Activated T-helper 1 cell treated with anti-CD3 and anti-CD28 coated beads, Interleukin-12 subunit alpha, Interleukin-12 subunit beta, Interleukin-2, Interleukin-4 antibody, amounts not matched to agents 30 ng/mL and 10 ng/mL and 1 ng/mL, durations not matched to agents 14 hours and 24 hours and 36 hours (primary cell): ENCODE data around the gene AWAT1. TPM values are rescaled to one million over a fixed set of nuclear protein-coding genes. Genes with fewer than 3 reads are reported as not detected.
"Not testable (repeated sequence)": the region's sequence is repeated elsewhere in the genome, so short reads cannot be mapped to it uniquely, and the experiment has no call there.

ENCODE experiments used
- DNase-seq: peaks from one replicate; pipeline ENCODE4 v3.0.0; 2021; ENCODE audit warnings: low spot score
- H3K27ac Mint-ChIP-seq: one replicate; pipeline ENCODE4 v1.8.0; 2021; ENCODE audit warnings: mild to moderate bottlenecking, mixed read lengths
- H3K27me3 Mint-ChIP-seq: one replicate; pipeline ENCODE4 v1.8.0; 2022; ENCODE audit warnings: mild to moderate bottlenecking, moderate library complexity, mixed read lengths; ENCODE audit not compliant: insufficient read depth
- H3K36me3 Mint-ChIP-seq: one replicate; pipeline ENCODE4 v1.8.0; 2021; ENCODE audit warnings: low read depth, mixed read lengths
- H3K4me1 Mint-ChIP-seq: one replicate; pipeline ENCODE4 v1.8.0; 2021; ENCODE audit warnings: low read depth, mixed read lengths
- H3K4me3 Mint-ChIP-seq: one replicate; pipeline ENCODE4 v1.8.0; 2021; ENCODE audit warnings: mild to moderate bottlenecking, moderate library complexity, mixed read lengths
- H3K9me3 Mint-ChIP-seq: one replicate; pipeline ENCODE4 v1.8.0; 2021; ENCODE audit warnings: mixed read lengths
- intact Hi-C: fragments of 100-400 bp; cut with micrococcal nuclease; formaldehyde crosslinking; loops from one replicate; pipeline ENCODE4 v1.15.1; 2024
- total RNA-seq: library from RNA; stranded (reverse); gene quantifications from 2 replicates; pipeline ENCODE4 v1.2.3, GENCODE V29; 2022

AWAT1 gene
- total RNA-seq: not detected in 2 replicates

DNA sequence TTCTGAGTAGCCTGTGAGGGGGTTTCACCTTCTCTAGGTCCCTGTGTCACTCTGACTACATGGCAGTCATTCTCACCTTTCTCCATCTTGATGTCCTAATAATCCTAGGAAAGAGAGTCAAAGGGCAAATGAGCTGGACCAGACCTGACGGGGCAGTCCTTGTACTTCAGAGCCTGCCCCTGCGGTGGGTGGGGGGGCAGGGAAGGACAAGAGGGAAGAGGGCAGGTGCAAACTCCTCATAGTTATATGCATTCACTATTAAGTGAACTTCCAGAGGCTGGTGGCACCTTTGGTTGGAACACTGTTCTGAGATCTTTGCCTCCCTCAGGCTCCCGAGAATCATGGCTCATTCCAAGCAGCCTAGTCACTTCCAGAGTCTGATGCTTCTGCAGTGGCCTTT is at the start of gene AWAT1:
Gene AWAT1 (plus strand): TSS at position 301 of the 400 bp plus-strand sequence. CDS start 41 bp downstream, at position 342.
- Mint-ChIP-seq H3K4me1 (peaks cover 13% of the 10 kb centered on the region), H3K4me3 (no peak within 1 kb of the TSS), H3K36me3 (no peaks in the 10 kb centered on the region), H3K27ac (no peak within 1 kb of the TSS), H3K27me3 (peaks cover 1% of the 10 kb centered on the region), H3K9me3 (no peaks in the 10 kb centered on the region)
- intact Hi-C loops: no loop called here
- no peak for DNase-seq

DNA sequence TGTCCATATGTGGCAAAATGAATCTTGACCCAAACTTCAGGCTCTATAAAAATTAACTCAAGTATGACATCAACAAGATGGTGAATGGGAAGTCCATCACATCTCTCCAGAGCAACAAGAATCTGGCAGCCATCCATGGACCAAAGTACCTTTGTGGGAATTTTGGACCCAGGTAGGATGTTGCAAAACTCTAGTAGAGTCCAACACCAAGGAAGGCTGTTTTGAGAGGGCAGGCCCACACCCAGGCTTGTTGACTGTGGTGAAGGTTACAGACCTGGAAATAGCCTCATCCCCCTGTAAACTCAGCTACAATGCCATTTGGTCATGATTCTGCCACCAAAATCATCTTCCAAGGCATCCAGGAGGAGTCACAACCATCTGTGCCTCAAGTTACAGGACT is 44.2 kb upstream of the AWAT1 start:
- Mint-ChIP-seq H3K27ac (no peak overlapping the region), H3K36me3 (no peaks in the 10 kb centered on the region), H3K9me3 (no peaks in the 10 kb centered on the region), H3K4me1 (no peaks in the 10 kb centered on the region), H3K4me3 (no peak overlapping the region), H3K27me3 (peaks cover 3% of the 10 kb centered on the region)
- DNase-seq: no peak
- intact Hi-C loops: no loop called here

DNA sequence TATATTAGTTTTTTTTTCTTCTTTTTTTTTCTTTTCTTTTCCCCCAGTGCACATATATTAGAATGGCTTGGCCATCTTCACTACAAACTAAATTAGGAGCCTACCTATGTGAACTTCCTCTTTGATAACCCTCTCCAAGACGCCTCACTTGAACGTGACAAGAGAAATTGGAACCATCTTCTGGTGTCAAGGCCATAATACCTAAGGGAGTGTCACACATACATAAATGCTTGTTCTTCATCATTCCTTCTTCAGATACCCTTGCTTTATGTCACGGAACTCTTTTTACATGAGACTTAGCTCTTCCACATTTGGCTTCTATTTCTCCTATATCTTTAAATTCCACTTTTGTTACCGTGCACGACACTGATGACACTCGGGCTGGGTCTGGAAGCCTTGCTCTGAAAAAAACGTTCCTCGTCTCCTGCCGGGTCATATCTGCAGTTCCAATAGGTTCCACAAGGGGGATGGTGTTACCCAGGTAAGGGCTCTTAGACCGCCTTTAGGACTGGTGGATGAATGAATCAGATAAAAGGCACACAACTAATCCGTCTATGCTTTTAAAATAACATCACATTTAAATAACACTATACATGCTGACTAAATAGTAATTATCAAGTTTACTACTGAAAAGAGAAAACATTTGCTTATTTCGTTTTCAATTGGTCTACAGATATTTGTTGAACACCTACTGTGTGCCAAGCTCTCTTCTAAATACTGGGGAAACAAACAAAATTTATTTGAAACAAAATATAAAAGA is 37.3 kb upstream of the AWAT1 start:
- peaks cover 4% of the 10 kb centered on the region for H3K27me3 Mint-ChIP-seq

DNA sequence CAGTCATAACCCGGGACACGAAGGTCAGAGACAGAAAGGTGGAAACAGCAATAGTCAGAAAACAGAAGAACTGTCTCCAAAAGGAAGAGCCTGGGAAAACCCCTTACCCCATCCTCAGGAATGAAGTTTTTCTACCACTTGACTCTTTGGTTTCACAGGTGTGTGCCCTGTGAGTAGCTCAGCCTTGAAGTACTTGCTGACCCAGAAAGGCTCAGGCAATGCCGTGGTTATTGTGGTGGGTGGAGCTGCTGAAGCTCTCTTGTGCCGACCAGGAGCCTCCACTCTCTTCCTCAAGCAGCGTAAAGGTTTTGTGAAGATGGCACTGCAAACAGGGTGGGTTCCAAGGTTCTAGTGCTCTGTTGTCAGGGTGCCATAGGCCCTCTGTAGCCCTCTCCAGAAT is 32.7 kb upstream of the AWAT1 start:
- Mint-ChIP-seq H3K27ac (no peak overlapping the region), H3K9me3 (no peaks in the 10 kb centered on the region), H3K4me3 (no peak overlapping the region), H3K36me3 (no peaks in the 10 kb centered on the region), H3K27me3 (peaks cover 2% of the 10 kb centered on the region), H3K4me1 (peaks cover 6% of the 10 kb centered on the region)
- intact Hi-C loops: no loop called here
- DNase-seq: no peak

More for the DNA sequence above, 37.3 kb upstream of the AWAT1 start:
- Mint-ChIP-seq H3K9me3 (no peaks in the 10 kb centered on the region), H3K27ac (no peak overlapping the region), H3K4me1 (peaks cover 6% of the 10 kb centered on the region), H3K4me3 (no peak overlapping the region), H3K36me3 (no peaks in the 10 kb centered on the region)
- intact Hi-C loops: loop anchor here (1.0 kb wide), 2 partner anchors 66 to 237 kb away; no protein-coding TSS in a partner anchor
- DNase-seq: peak; percentile 43

DNA sequence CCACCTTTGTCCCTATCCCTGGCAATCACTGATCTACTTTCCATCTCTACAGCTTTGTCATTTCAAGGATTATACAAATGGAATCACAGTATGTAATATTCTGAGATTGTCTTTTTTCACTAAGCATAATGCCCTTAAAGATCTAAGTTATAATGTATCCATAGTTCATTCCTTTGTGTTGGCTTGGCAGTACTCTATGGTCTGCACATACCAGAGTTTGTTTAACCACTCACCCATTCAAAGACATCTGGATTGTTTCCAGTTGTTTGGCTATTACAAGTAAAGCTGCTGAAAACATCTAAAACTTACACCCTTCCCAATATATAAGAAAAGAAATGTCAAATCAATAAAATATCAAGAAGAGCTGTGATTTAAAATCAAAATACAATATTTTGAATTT is 26.0 kb upstream of the AWAT1 start:
- H3K36me3 Mint-ChIP-seq: no peaks in the 10 kb centered on the region
- no peak for DNase-seq
- intact Hi-C loops: no loop called here
- H3K4me3 Mint-ChIP-seq: no peak overlapping the region
- no peaks in the 10 kb centered on the region for H3K9me3 Mint-ChIP-seq
- peaks cover 2% of the 10 kb centered on the region for H3K27me3 Mint-ChIP-seq
- no peaks in the 10 kb centered on the region for H3K4me1 Mint-ChIP-seq
- no peak overlapping the region for H3K27ac Mint-ChIP-seq

DNA sequence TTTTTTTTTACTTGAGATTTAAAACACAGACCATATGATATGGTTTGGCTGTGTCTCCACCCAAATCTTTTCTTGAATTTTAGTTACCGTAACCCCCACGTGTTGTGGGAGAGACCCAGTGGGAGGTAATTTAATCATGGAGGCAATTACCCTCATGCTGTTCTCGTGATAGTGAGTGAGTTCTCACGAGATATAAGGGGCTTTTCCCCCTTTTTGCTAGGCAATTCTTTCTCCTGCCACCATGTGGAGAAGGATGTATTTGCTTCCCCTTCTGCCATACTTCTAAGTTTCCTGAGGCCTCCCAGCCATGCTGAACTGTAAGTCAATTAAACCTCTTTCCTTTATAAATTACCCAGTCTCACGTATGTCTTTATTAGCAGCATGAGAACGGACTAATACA is 24.9 kb upstream of the AWAT1 start:
- DNase-seq, H3K27me3 Mint-ChIP-seq, intact Hi-C loops, H3K4me1 Mint-ChIP-seq, H3K9me3 Mint-ChIP-seq, H3K27ac Mint-ChIP-seq, H3K36me3 Mint-ChIP-seq, H3K4me3 Mint-ChIP-seq: not testable (repeated sequence)

DNA sequence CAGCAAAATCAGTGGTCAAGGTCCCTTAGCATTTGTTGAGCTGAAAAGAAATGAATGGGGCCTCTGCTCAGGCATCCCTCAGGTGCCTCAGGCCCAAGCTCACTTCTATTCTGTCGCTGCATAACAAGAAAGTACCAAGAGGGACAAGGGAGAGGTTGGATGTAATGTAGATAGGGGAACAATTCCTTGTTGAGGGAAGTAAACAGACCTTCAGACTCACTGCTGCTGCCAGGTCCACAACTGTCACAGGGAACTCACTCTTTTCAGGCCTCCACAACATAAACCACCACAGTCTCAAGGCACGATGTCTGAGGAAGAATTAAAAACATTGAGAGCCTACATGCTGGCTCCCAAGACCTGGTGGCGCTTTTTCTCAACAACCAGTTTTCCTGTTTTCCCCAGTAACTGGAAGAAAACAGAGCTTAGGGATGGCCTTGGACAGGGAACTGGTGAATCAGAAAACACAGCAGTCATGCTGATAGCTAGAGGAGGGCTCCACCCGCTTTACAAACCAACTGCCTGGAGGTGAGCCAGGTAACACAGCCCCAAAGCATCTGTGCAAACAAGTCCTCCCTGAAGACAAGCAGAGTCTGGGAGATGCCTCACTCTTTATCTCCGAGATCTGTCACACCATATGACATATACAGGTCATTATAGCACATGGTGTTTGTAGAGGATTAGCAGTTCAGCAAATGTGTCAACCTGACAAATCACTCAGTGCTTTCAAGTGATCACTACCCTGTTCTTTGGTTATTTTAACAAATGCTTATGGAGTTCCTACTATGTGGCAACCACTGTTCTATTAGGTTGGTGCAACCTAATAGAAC is 14.3 kb upstream of the AWAT1 start:
- Mint-ChIP-seq H3K36me3 (no peaks in the 10 kb centered on the region), H3K27ac (no peak overlapping the region), H3K27me3 (peaks cover 4% of the 10 kb centered on the region)

DNA sequence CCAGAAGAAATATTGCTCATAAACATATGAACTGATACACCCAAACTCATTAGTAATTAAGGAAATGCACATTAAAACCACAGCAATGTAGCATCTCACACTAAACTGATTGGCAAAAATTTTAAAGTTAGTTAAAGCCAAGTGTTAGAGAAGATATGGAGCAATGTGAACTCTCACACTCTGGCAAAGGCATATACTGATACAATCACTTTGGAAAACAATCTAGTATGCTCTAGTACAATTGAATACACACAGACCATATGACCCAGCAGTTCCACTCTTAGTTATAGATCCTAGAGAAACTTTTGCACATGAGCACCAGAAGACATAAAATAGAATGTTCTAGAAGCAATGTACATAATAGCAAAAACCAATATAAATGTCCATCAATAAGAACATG is 8.4 kb upstream of the AWAT1 start:
- H3K4me3 Mint-ChIP-seq: no peak overlapping the region
- intact Hi-C loops: no loop called here
- H3K27me3 Mint-ChIP-seq: peaks cover 2% of the 10 kb centered on the region
- no peak overlapping the region for H3K27ac Mint-ChIP-seq
- H3K36me3 Mint-ChIP-seq: no peaks in the 10 kb centered on the region
- no peak for DNase-seq
- H3K9me3 Mint-ChIP-seq: no peaks in the 10 kb centered on the region
- no peaks in the 10 kb centered on the region for H3K4me1 Mint-ChIP-seq

More for the DNA sequence above, 14.3 kb upstream of the AWAT1 start:
- no peaks in the 10 kb centered on the region for H3K4me1 Mint-ChIP-seq
- intact Hi-C loops: no loop called here
- H3K4me3 Mint-ChIP-seq: no peak overlapping the region
- no peak for DNase-seq
- no peaks in the 10 kb centered on the region for H3K9me3 Mint-ChIP-seq

DNA sequence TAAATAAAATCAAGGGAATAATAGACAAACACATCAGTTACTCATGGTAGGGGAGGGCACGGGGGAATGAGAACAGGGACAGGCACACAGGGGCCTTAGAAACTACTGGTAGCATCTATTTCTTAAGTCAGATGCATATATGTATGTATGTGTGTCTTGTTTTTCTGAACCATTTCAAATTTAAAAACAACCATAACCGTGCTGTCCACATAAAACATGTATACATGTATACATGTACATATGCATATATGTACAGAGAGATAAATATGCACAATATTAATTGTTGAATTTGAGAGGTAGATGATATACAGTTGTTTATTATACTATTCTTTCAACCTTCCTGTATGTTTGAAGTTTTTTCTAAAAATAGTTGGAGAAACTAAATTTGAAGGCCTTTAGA is 7.8 kb upstream of the AWAT1 start:
- H3K27me3 Mint-ChIP-seq: peaks cover 2% of the 10 kb centered on the region
- H3K4me1 Mint-ChIP-seq: peaks cover under 1% of the 10 kb centered on the region
- no peak for DNase-seq
- H3K36me3 Mint-ChIP-seq: no peaks in the 10 kb centered on the region
- H3K27ac Mint-ChIP-seq: no peak overlapping the region
- intact Hi-C loops: no loop called here
- no peaks in the 10 kb centered on the region for H3K9me3 Mint-ChIP-seq
- no peak overlapping the region for H3K4me3 Mint-ChIP-seq

DNA sequence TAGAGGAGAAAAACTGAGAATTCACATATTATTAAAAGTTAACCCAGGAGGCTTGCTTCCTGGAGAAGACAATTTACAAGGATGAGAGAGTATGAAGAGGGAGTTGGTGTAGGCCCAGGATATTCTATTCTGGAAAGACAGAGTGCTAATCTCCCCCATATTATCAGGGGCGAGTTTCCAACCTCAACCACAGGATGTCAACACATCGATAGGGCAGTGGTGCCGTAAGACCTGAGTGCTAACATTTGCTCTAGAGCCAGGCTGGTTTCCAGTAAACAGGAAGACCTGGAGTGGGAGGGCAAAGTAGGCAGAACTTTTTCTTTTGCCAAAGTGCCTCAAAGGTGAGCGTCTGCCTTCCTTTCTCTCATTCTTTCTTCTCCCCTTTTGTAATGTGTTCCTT is 2.8 kb upstream of the AWAT1 start:
- peaks cover 1% of the 10 kb centered on the region for H3K27me3 Mint-ChIP-seq

DNA sequence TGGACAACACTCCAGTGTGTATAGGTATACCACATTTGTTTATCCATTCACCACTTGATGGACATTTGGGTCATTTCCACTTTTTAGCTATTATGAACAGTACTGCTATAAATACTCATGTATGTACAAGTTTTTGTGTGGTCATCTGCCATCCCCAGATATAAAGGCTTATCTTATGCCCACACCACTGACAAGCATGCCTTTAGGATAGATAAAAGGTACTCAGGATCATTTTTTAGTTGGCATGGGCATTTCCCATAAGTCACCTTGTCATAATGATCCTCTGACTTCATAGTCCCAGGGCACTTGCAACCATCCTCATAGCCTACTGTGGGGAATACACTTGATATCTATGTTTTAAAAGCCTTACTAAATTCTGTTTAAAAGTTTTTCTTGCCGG is 6.3 kb downstream of the AWAT1 start:
- Mint-ChIP-seq H3K27me3 (no peaks in the 10 kb centered on the region), H3K27ac (no peak overlapping the region), H3K36me3 (no peaks in the 10 kb centered on the region), H3K4me1 (no peaks in the 10 kb centered on the region), H3K9me3 (no peaks in the 10 kb centered on the region), H3K4me3 (no peak overlapping the region)
- intact Hi-C loops: no loop called here
- DNase-seq: no peak

More for the DNA sequence above, 2.8 kb upstream of the AWAT1 start:
- intact Hi-C loops: no loop called here
- Mint-ChIP-seq H3K27ac (peak overlapping the region; percentile 19), H3K9me3 (no peaks in the 10 kb centered on the region), H3K4me3 (no peak overlapping the region), H3K4me1 (peaks cover 13% of the 10 kb centered on the region), H3K36me3 (no peaks in the 10 kb centered on the region)
- no peak for DNase-seq

DNA sequence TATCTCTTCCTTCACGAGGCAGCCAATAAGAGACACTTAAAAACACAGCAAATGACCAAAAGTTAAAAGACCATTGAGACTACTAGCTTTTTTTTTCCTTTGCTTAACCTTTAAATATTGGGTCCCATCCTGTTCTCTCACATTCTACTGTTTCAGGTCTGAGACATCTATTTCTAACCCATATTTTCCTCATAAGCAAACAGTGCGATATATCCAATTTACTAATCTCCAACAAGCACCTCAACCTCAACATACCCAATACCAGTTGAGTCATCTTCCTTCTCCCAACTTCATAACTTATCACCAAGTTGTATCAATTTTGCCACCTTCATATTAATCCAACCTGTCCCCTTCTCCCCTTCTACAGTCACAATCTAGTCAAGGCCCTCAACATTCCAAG is 7.0 kb downstream of the AWAT1 start:
- intact Hi-C loops: no loop called here
- Mint-ChIP-seq H3K9me3 (no peaks in the 10 kb centered on the region), H3K27ac (no peak overlapping the region), H3K4me3 (no peak overlapping the region), H3K27me3 (no peaks in the 10 kb centered on the region), H3K36me3 (no peaks in the 10 kb centered on the region), H3K4me1 (no peaks in the 10 kb centered on the region)
- no peak for DNase-seq

DNA sequence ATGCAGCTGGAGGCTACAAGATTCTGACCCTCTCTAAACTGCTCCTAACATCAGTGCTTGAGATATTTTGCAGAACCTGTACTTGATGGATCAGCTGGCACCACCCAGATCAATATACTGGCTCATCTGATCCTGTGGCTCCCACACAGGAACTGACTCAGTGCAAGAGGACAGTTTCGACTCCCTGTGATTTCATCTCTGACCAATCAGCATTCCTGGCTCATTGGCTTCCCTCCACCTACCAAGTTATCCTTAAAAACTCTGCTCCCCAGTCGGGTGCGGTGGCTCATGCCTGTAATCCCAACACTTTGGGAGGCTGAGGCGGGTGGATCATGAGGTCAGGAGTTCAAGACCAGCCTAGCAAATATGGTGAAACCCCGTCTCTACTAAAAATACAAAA is 9.1 kb downstream of the AWAT1 start:
- intact Hi-C loops, H3K4me1 Mint-ChIP-seq, H3K9me3 Mint-ChIP-seq, H3K4me3 Mint-ChIP-seq, H3K36me3 Mint-ChIP-seq, DNase-seq, H3K27ac Mint-ChIP-seq, H3K27me3 Mint-ChIP-seq: not testable (repeated sequence)
